ENCODE data around the gene TCF4. TPM values are rescaled to one million over a fixed set of nuclear protein-coding genes. Genes with fewer than 3 reads are reported as not detected.

Gene TCF4
- total RNA-seq, 2 experiments from 2014 or later: 75.9 to 76.0 TPM

DNA sequence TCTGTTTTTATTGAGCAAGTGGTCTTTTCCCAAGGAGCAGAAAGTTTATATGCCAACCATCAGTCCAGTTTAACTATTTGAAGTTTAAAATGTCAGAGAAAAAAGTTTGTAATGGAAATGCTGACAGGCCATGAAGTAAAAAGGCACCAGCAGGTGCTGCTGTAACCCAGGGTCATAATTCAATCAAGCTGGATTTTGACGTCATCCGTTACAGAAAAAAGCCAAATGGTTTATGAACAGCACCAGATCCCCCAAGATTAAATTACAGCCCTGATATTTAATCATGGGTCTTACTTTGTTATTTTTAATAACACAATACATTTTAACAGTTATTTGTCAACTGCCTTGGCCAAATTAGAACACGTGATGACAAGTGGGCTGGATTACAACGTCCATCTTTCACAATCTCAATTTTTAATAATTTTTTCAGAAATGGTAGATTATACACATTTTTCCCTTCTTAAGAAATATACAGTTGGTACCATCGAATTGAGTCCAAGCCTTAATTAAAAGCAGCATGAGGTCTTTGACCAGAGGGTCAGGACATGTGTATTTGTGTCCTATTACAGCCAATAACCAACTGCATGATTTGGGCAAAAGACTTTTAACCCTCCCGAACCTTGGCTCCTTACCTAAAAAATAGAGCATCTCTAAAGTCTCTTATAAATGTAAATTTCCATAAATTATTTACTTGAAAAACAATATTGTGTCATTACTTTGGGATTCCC lies 10.0 kb downstream of the TCF4 start:
- Histone ChIP-seq H3K4me2 (ENCODE audit: low read length) (no peak overlapping the region), H2AFZ (ENCODE audit: low read length) (no peak overlapping the region), H4K20me1 (ENCODE audit: insufficient read depth, low read length) (no peaks in the 10 kb centered on the region), H3K79me2 (ENCODE audit: insufficient read depth, low read depth, low read length) (peaks cover 25% of the 10 kb centered on the region; the same call in 1 of the 2 replicates), H3K36me3 (ENCODE audit: insufficient read depth, low read length) (peaks cover 51% of the 10 kb centered on the region), H3K4me3 (ENCODE audit: low read depth, low read length, poor library complexity, severe bottlenecking) (no peak overlapping the region), H3K27ac (ENCODE audit: low read depth, low read length, poor library complexity, severe bottlenecking) (no peak overlapping the region), H3K9me3 (ENCODE audit: low read length) (no peaks in the 10 kb centered on the region), H3K9me2 (ENCODE audit: insufficient read depth, low read length) (no peaks in the 10 kb centered on the region), H3K4me1 (ENCODE audit: insufficient read depth, low read length, poor library complexity, severe bottlenecking) (peaks cover 18% of the 10 kb centered on the region)
- no peak for DNase-seq (ENCODE audit: low spot score)
- BruUV-seq (replicated peaks): no TSS peak
- ChIA-PET POLR2A (no interaction called here), CTCF (ENCODE audit: unreplicated experiment) (no interaction called here)
- TF ChIP-seq EZH2phosphoT487 (IDR thresholded peaks at IDR 0.05; ENCODE audit: borderline replicate concordance, low read depth, low read length): no peak
- no peak; the same call in 1 of the 2 replicates for TF ChIP-seq CTCF (conservative IDR thresholded peaks at IDR 0.05; ENCODE audit: low read length)
- intact Hi-C loops (cut with micrococcal nuclease; ENCODE audit: unreplicated experiment): loop anchor here (10.0 kb wide), 1 partner anchor 343 kb away; no protein-coding TSS in a partner anchor

DNA sequence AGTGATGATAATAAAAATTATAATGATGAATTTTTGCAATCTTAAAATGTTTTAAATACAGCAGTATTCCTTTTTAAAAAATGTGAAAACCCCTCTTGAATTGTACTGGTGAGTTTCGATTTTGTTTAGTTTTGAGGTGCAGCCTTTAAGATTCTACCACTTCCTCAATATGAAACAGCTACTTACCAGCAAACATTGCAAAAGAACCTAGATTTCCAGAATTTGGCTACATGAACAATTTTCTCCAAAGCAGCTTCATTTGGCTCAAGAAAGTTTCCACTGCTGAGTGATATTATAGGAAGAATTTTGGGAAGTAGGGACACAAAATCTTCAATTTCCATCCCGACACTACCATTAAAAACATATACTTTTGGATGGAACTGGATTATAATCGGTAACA lies 12.0 kb downstream of the TCF4 start:
- H4K20me1 ChIP-seq (ENCODE audit: insufficient read depth, low read length): no peaks in the 10 kb centered on the region
- POLR2A ChIA-PET: no interaction called here
- no peak overlapping the region for H3K4me3 ChIP-seq (ENCODE audit: low read depth, low read length, poor library complexity, severe bottlenecking)
- H3K9me3 ChIP-seq (ENCODE audit: low read length): no peaks in the 10 kb centered on the region
- no TSS peak for BruUV-seq (replicated peaks)
- H3K4me1 ChIP-seq (ENCODE audit: insufficient read depth, low read length, poor library complexity, severe bottlenecking): peaks cover 22% of the 10 kb centered on the region
- H3K4me2 ChIP-seq (ENCODE audit: low read length): no peak overlapping the region
- H3K9me2 ChIP-seq (ENCODE audit: insufficient read depth, low read length): no peaks in the 10 kb centered on the region
- intact Hi-C loops (cut with micrococcal nuclease; ENCODE audit: unreplicated experiment): loop anchor here (10.0 kb wide), 1 partner anchor 341 kb away; no protein-coding TSS in a partner anchor
- CTCF ChIA-PET (ENCODE audit: unreplicated experiment): no interaction called here
- TF ChIP-seq CTCF (conservative IDR thresholded peaks at IDR 0.05; ENCODE audit: low read length) (no peak), EZH2phosphoT487 (IDR thresholded peaks at IDR 0.05; ENCODE audit: borderline replicate concordance, low read depth, low read length) (no peak)
- H3K79me2 ChIP-seq (ENCODE audit: insufficient read depth, low read depth, low read length): peaks cover 28% of the 10 kb centered on the region; the same call in 1 of the 2 replicates
- H2AFZ ChIP-seq (ENCODE audit: low read length): no peak overlapping the region
- no peak for DNase-seq (ENCODE audit: low spot score)
- H3K27ac ChIP-seq (ENCODE audit: low read depth, low read length, poor library complexity, severe bottlenecking): no peak overlapping the region
- H3K36me3 ChIP-seq (ENCODE audit: insufficient read depth, low read length): peaks cover 37% of the 10 kb centered on the region

DNA sequence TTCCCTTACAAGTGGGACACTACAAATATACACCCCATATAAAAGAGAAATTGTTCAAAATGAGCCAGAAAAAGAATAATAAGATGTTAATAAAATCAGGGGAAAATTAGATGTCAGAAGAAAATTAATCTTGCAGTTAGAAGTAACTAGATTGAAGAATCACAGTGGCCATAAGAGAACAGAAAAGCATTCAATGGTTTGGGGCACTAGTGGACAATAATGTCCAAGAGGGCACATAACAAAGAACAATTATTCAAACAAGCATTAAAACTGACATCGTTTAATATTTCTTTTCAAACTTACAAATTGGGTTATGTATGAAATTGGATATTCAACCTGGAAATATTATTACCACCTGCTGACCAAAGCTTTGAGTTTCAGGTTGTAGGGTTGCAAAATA lies 12.9 kb downstream of the TCF4 start:
- H3K4me1 ChIP-seq (ENCODE audit: insufficient read depth, low read length, poor library complexity, severe bottlenecking): peaks cover 16% of the 10 kb centered on the region
- H3K9me3 ChIP-seq (ENCODE audit: low read length): no peaks in the 10 kb centered on the region
- no peaks in the 10 kb centered on the region for H3K9me2 ChIP-seq (ENCODE audit: insufficient read depth, low read length)
- H3K27ac ChIP-seq (ENCODE audit: low read depth, low read length, poor library complexity, severe bottlenecking): no peak overlapping the region
- no peak overlapping the region for H3K4me2 ChIP-seq (ENCODE audit: low read length)
- no TSS peak for BruUV-seq (replicated peaks)
- H3K79me2 ChIP-seq (ENCODE audit: insufficient read depth, low read depth, low read length): peaks cover 33% of the 10 kb centered on the region; the same call in 1 of the 2 replicates
- ChIA-PET CTCF (ENCODE audit: unreplicated experiment) (no interaction called here), POLR2A (no interaction called here)
- intact Hi-C loops (cut with micrococcal nuclease; ENCODE audit: unreplicated experiment): loop anchor here (10.0 kb wide), 1 partner anchor 340 kb away; no protein-coding TSS in a partner anchor
- H3K36me3 ChIP-seq (ENCODE audit: insufficient read depth, low read length): peaks cover 30% of the 10 kb centered on the region
- TF ChIP-seq CTCF (conservative IDR thresholded peaks at IDR 0.05; ENCODE audit: low read length) (no peak), EZH2phosphoT487 (IDR thresholded peaks at IDR 0.05; ENCODE audit: borderline replicate concordance, low read depth, low read length) (no peak)
- H3K4me3 ChIP-seq (ENCODE audit: low read depth, low read length, poor library complexity, severe bottlenecking): no peak overlapping the region
- no peak overlapping the region for H2AFZ ChIP-seq (ENCODE audit: low read length)
- no peak for DNase-seq (ENCODE audit: low spot score)
- H4K20me1 ChIP-seq (ENCODE audit: insufficient read depth, low read length): no peaks in the 10 kb centered on the region

Data from OCI-LY7 (cell line).